Esophagus muscularis mucosa (tissue), 4 donors: ENCODE results near the gene ZNF207. TPM values are rescaled to one million over a fixed set of nuclear protein-coding genes. Genes with fewer than 3 reads are reported as not detected.
"Not testable (repeated sequence)": the region's sequence is repeated elsewhere in the genome, so short reads cannot be mapped to it uniquely, and the experiment has no call there.

Experiments
- DNase-seq: peaks from one replicate; pipeline ENCODE4 v3.0.0-alpha.2; 2017; ENCODE audit errors: extremely low spot score
- H3K27ac ChIP-seq, 4 donors: fragments of 200-600 bp; sonication (generic); replicated peaks in 1 of 4; 1 replicate in 3 of 4; 2 replicates in 1 of 4; pipeline ENCODE4 v1.5.1; 2016 to 2019; ENCODE audit warnings: mild to moderate bottlenecking in 1 of 4
- H3K27me3 ChIP-seq, 4 donors: fragments of 200-600 bp; sonication (generic); one replicate each; pipeline versions ENCODE4 v1.5.1 to v1.6.0; 2016 to 2019
- H3K36me3 ChIP-seq, 4 donors: fragments of 200-600 bp; sonication (generic); one replicate each; pipeline ENCODE4 v1.5.1; 2016 to 2019
- H3K4me1 ChIP-seq, 4 donors: fragments of 200-600 bp; sonication (generic); one replicate each; pipeline ENCODE4 v1.5.1; 2016 to 2019
- H3K4me3 ChIP-seq, 4 donors: fragments of 200-600 bp; sonication (generic); 1 replicate in 2 of 4; 2 replicates in 2 of 4; pipeline ENCODE4 v1.5.1; 2016 to 2019; ENCODE audit warnings: mild to moderate bottlenecking in 4 of 4, moderate library complexity in 1 of 4
- H3K9me3 ChIP-seq, 4 donors: fragments of 200-600 bp; sonication (generic); 1 replicate in 3 of 4; 2 replicates in 1 of 4; pipeline ENCODE4 v1.5.1; 2016 to 2019
- EP300 ChIP-seq: sonication (generic); formaldehyde crosslinking; IDR thresholded peaks from one replicate; pipeline ENCODE4 v1.6.1; 2017; ENCODE audit warnings: antibody characterized with exemption
- POLR2A ChIP-seq: fragments of 450-650 bp; IDR thresholded peaks from one replicate; pipeline ENCODE4 v1.6.1; 2017; ENCODE audit warnings: antibody characterized with exemption, moderate library complexity, mild to moderate bottlenecking, low read depth
- POLR2AphosphoS5 ChIP-seq, 2 donors: sonication (generic); formaldehyde crosslinking; IDR thresholded peaks; one replicate each; pipeline ENCODE4 v1.6.1; 2017; ENCODE audit warnings: antibody characterized with exemption in 2 of 2
- WGBS: methylation state at CpG from one replicate; pipeline ENCODE4 v1.1.5; 2018; 5-methylcytosine and 5-hydroxymethylcytosine counted together
- intact Hi-C: fragments of 100-400 bp; cut with DNase I; formaldehyde crosslinking; loops from one replicate; pipeline ENCODE4 v1.15.1; 2023
- total RNA-seq, 4 donors: library from RNA; depleted of rRNA; stranded (reverse); fragments of >200 nt; gene quantifications; one replicate each; pipeline versions ENCODE4 v1.1.0 to v1.2.1, GENCODE V29; 2016
- TF ChIP-seq, protein P1 (sequence below), 3 experiments: fragments of 200-600 bp in 2 of 3; fragments of 450-650 bp in 1 of 3; sonication (generic) in 2 of 3; IDR thresholded peaks; one replicate each; pipeline ENCODE4 v1.5.1; 2017 to 2019; ENCODE audit warnings: antibody characterized with exemption in 3 of 3, mild to moderate bottlenecking in 2 of 3, moderate library complexity in 1 of 3

Gene ZNF207
- total RNA-seq, 4 donors from 2014 or later = 68.1 to 92.1 (median 86.3) TPM

GRCh38 chr17:32305049-32305448 lies 44.9 kb upstream of the ZNF207 start:
- Histone ChIP-seq H3K9me3 (no peaks in the 10 kb centered on the region), H3K27me3 (no peaks in the 10 kb centered on the region), H3K27ac (no peak overlapping the region), H3K4me1 (no peaks in the 10 kb centered on the region), H3K36me3 (no peaks in the 10 kb centered on the region), H3K4me3 (no peak overlapping the region)
- intact Hi-C loops = no loop called here
- no peak for DNase-seq
- TF ChIP-seq, protein P1, sequence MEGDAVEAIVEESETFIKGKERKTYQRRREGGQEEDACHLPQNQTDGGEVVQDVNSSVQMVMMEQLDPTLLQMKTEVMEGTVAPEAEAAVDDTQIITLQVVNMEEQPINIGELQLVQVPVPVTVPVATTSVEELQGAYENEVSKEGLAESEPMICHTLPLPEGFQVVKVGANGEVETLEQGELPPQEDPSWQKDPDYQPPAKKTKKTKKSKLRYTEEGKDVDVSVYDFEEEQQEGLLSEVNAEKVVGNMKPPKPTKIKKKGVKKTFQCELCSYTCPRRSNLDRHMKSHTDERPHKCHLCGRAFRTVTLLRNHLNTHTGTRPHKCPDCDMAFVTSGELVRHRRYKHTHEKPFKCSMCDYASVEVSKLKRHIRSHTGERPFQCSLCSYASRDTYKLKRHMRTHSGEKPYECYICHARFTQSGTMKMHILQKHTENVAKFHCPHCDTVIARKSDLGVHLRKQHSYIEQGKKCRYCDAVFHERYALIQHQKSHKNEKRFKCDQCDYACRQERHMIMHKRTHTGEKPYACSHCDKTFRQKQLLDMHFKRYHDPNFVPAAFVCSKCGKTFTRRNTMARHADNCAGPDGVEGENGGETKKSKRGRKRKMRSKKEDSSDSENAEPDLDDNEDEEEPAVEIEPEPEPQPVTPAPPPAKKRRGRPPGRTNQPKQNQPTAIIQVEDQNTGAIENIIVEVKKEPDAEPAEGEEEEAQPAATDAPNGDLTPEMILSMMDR (IDR thresholded peaks at IDR 0.05) = no peak
- TF ChIP-seq EP300 (no peak), POLR2A (no peak), POLR2AphosphoS5 (IDR thresholded peaks at IDR 0.05) (no peak)
- 87% methylated on average over 9 of the region's 9 CpGs for WGBS

GRCh38 chr17:32307658-32308057 lies 42.3 kb upstream of the ZNF207 start:
- DNase-seq = no peak
- Histone ChIP-seq H3K4me1 (peaks cover 0 to 9% (median 4%) of the 10 kb centered on the region in 4 donors), H3K36me3 (no peaks in the 10 kb centered on the region), H3K27me3 (no peaks in the 10 kb centered on the region), H3K9me3 (no peaks in the 10 kb centered on the region), H3K4me3 (no peak overlapping the region), H3K27ac (no peak overlapping the region)
- 82% methylated on average over 4 of the region's 4 CpGs for WGBS
- TF ChIP-seq POLR2A (no peak), EP300 (no peak), POLR2AphosphoS5 (IDR thresholded peaks at IDR 0.05) (no peak)
- TF ChIP-seq, protein P1 (IDR thresholded peaks at IDR 0.05) = no peak
- intact Hi-C loops = no loop called here

DNA sequence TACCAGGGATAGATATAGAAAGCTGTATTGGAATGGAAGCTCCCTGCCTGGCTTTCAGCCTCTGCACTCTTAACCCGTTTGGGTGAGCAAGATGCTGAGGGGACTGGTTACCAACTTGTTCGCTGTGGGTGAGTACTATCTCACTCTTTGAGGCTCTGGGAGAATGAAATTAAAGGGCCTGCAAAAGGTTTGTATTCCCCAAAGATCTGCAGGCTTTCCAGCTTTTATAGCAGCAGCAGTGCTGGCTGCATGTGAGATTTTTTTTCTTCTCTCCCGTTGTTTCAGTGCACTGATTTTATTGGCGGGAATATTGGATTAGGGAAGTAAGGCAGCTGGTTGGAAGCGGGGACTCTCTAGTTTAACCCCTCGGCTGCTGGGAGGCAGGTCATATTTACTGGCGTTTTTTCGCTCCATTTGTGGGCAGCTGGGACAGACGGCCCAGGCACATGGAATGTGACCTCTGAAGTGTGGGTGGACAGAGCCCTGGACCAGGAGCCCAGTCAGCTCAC lies 38.9 kb upstream of the ZNF207 start:
- Histone ChIP-seq H3K9me3 (no peaks in the 10 kb centered on the region), H3K4me3 (peak overlapping the region in 3 of 4 donors; percentile 27 to 41 (median 35)), H3K36me3 (no peaks in the 10 kb centered on the region), H3K27me3 (no peaks in the 10 kb centered on the region), H3K4me1 (peaks cover 0 to 9% (median 4%) of the 10 kb centered on the region in 4 donors), H3K27ac (no peak overlapping the region)
- 39% methylated on average over 8 of the region's 9 CpGs for WGBS
- no peak for DNase-seq
- TF ChIP-seq, protein P1 (IDR thresholded peaks at IDR 0.05) = no peak
- TF ChIP-seq EP300 = no peak
- no peak for TF ChIP-seq POLR2AphosphoS5 (IDR thresholded peaks at IDR 0.05)
- no peak for TF ChIP-seq POLR2A
- intact Hi-C loops = no loop called here

GRCh38 chr17:32314636-32315035 lies 35.3 kb upstream of the ZNF207 start:
- H3K4me1 ChIP-seq = peaks cover 0 to 13% (median 4%) of the 10 kb centered on the region in 4 donors
- no peak overlapping the region for H3K27ac ChIP-seq
- intact Hi-C loops = no loop called here
- TF ChIP-seq, protein P1 (IDR thresholded peaks at IDR 0.05) = no peak
- TF ChIP-seq POLR2A (no peak), EP300 (no peak), POLR2AphosphoS5 (IDR thresholded peaks at IDR 0.05) (no peak)
- H3K4me3 ChIP-seq = no peak overlapping the region
- DNase-seq = no peak
- no peaks in the 10 kb centered on the region for H3K9me3 ChIP-seq
- no peaks in the 10 kb centered on the region for H3K36me3 ChIP-seq
- 89% methylated on average over 6 of the region's 9 CpGs for WGBS
- no peaks in the 10 kb centered on the region for H3K27me3 ChIP-seq

- Histone ChIP-seq H3K27me3 (no peaks in the 10 kb centered on the region), H3K4me1 (peaks cover 0 to 13% (median 4%) of the 10 kb centered on the region in 4 donors), H3K9me3 (no peaks in the 10 kb centered on the region), H3K36me3 (no peaks in the 10 kb centered on the region), H3K27ac (no peak overlapping the region), H3K4me3 (no peak overlapping the region)
- intact Hi-C loops = no loop called here
- no peak for TF ChIP-seq POLR2A
- TF ChIP-seq, protein P1 (IDR thresholded peaks at IDR 0.05) = no peak
- TF ChIP-seq POLR2AphosphoS5 (IDR thresholded peaks at IDR 0.05) = no peak
- no peak for TF ChIP-seq EP300
- WGBS = 88% methylated on average over 6 of the region's 8 CpGs
- no peak for DNase-seq
Measured at GRCh38 chr17:32315171-32315570, 34.8 kb upstream of the ZNF207 start.

- H3K27me3 ChIP-seq, H3K9me3 ChIP-seq, H3K4me3 ChIP-seq, intact Hi-C loops, H3K36me3 ChIP-seq, DNase-seq, H3K4me1 ChIP-seq, H3K27ac ChIP-seq: not testable (repeated sequence)
- 96% methylated on average over 5 of the region's 5 CpGs for WGBS
Measured at GRCh38 chr17:32316653-32317052, 33.3 kb upstream of the ZNF207 start.
